ENCODE results near the gene PTPN21.
A peak's percentile ranks its signal among the peaks of the same experiment; 100 is the strongest.
"Not testable (repeated sequence)": the region's sequence is repeated elsewhere in the genome, so short reads cannot be mapped to it uniquely, and the experiment has no call there.

PTPN21 gene

GRCh38 chr14:88551980-88552431, 2.8 kb downstream of the PTPN21 start:
- DNase-seq (ENCODE audit: low read depth in 2 of 2) = no peak

GRCh38 chr14:88551094-88551870, 3.5 kb downstream of the PTPN21 start:
- DNase-seq (ENCODE audit: low read depth in 2 of 2) = peak; percentile 43 to 55

- no peak for DNase-seq (ENCODE audit: low read depth in 2 of 2)
Observed at GRCh38 chr14:88550078-88550477, 4.7 kb downstream of the PTPN21 start.

GRCh38 chr14:88547386-88547780, 7.4 kb downstream of the PTPN21 start:
- no peak for DNase-seq (ENCODE audit: low read depth in 2 of 2)

GRCh38 chr14:88546621-88547385, 8.0 kb downstream of the PTPN21 start:
- DNase-seq (ENCODE audit: low read depth in 2 of 2) = no peak

- DNase-seq (ENCODE audit: low read depth in 2 of 2) = no peak
Observed at GRCh38 chr14:88545256-88545655, 9.6 kb downstream of the PTPN21 start.

GRCh38 chr14:88542857-88543795, 11.7 kb downstream of the PTPN21 start:
- DNase-seq (ENCODE audit: low read depth in 2 of 2) = no peak

- no peak for DNase-seq (ENCODE audit: low read depth in 2 of 2)
Observed at GRCh38 chr14:88541324-88541723, 13.5 kb downstream of the PTPN21 start.

- DNase-seq (ENCODE audit: low read depth in 2 of 2) = no peak
Observed at GRCh38 chr14:88535813-88536212, 19.0 kb downstream of the PTPN21 start.

- DNase-seq (ENCODE audit: low read depth in 2 of 2) = no peak
Observed at GRCh38 chr14:88535149-88535548, 19.7 kb downstream of the PTPN21 start.

- no peak for DNase-seq (ENCODE audit: low read depth in 2 of 2)
Observed at GRCh38 chr14:88533064-88533602, 21.7 kb downstream of the PTPN21 start.

GRCh38 chr14:88529889-88530288, 24.9 kb downstream of the PTPN21 start:
- not testable (repeated sequence) for DNase-seq (ENCODE audit: low read depth in 2 of 2)

GRCh38 chr14:88522393-88522792, 32.4 kb downstream of the PTPN21 start:
- DNase-seq (ENCODE audit: low read depth in 2 of 2) = no peak

GRCh38 chr14:88521818-88522217, 33.0 kb downstream of the PTPN21 start:
- no peak for DNase-seq (ENCODE audit: low read depth in 2 of 2)

GRCh38 chr14:88519907-88520306, 34.9 kb downstream of the PTPN21 start:
- DNase-seq (ENCODE audit: low read depth in 2 of 2) = no peak

GRCh38 chr14:88518592-88519512, 36.0 kb downstream of the PTPN21 start:
- DNase-seq (ENCODE audit: low read depth in 2 of 2) = no peak

- no peak for DNase-seq (ENCODE audit: low read depth in 2 of 2)
Observed at GRCh38 chr14:88516861-88517357, 37.9 kb downstream of the PTPN21 start.

- DNase-seq (ENCODE audit: low read depth in 2 of 2) = no peak
Observed at GRCh38 chr14:88515499-88516221, 39.1 kb downstream of the PTPN21 start.

- no peak for DNase-seq (ENCODE audit: low read depth in 2 of 2)
Observed at GRCh38 chr14:88507208-88507607, 47.6 kb downstream of the PTPN21 start.

- DNase-seq (ENCODE audit: low read depth in 2 of 2) = no peak
Observed at GRCh38 chr14:88505621-88506020, 49.2 kb downstream of the PTPN21 start.

All from stimulated activated CD4-positive, alpha-beta T cell treated with anti-CD3 and anti-CD28 coated beads, Interleukin-12 subunit alpha, Interleukin-12 subunit beta, amount 100 ng/mL, for 24 hours (primary cell).